Spleen (tissue), 7 donors: ENCODE measurements around the gene KCNG2.

Experiments
- POLR2A ChIP-seq, 3 donors: fragments of 450-650 bp; IDR thresholded peaks; one replicate each; pipeline ENCODE4 v1.5.1; 2017; ENCODE audit warnings: antibody characterized with exemption in 3 of 3, mild to moderate bottlenecking in 1 of 3
- POLR2AphosphoS5 ChIP-seq, 3 donors: sonication (generic); formaldehyde crosslinking; IDR thresholded peaks; one replicate each; pipeline ENCODE4 v1.5.1; 2017; ENCODE audit warnings: antibody characterized with exemption in 3 of 3
- TF ChIP-seq, protein P1 (sequence below), 11 experiments: fragments of 200-600 bp in 7 of 11; fragments of 450-650 bp in 4 of 11; sonication (generic) in 4 of 11; IDR thresholded peaks in 8 of 11; conservative IDR thresholded peaks in 3 of 11; 1 replicate in 7 of 11; 2 replicates in 4 of 11; pipeline versions ENCODE4 v1.4.0 to v1.8.0; 2016 to 2021; ENCODE audit warnings: antibody characterized with exemption in 11 of 11, inconsistent platforms in 4 of 11, mild to moderate bottlenecking in 1 of 11
- donor health status: DM: no; HTN: no; CAD: no; lungs with moderate emphysema.
- donor health status: DM: no; HTN: no; CAD: no.
- donor health status: DM: no; HTN: no; CAD: no.

GRCh38 chr18:79868811-79869541 lies 71.2 kb downstream of the KCNG2 start:
- TF ChIP-seq POLR2A (IDR thresholded peaks at IDR 0.05) (no peak), POLR2AphosphoS5 (IDR thresholded peaks at IDR 0.05) (no peak)
- TF ChIP-seq, protein P1, sequence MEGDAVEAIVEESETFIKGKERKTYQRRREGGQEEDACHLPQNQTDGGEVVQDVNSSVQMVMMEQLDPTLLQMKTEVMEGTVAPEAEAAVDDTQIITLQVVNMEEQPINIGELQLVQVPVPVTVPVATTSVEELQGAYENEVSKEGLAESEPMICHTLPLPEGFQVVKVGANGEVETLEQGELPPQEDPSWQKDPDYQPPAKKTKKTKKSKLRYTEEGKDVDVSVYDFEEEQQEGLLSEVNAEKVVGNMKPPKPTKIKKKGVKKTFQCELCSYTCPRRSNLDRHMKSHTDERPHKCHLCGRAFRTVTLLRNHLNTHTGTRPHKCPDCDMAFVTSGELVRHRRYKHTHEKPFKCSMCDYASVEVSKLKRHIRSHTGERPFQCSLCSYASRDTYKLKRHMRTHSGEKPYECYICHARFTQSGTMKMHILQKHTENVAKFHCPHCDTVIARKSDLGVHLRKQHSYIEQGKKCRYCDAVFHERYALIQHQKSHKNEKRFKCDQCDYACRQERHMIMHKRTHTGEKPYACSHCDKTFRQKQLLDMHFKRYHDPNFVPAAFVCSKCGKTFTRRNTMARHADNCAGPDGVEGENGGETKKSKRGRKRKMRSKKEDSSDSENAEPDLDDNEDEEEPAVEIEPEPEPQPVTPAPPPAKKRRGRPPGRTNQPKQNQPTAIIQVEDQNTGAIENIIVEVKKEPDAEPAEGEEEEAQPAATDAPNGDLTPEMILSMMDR (IDR thresholded peaks at IDR 0.05 in 8 of 11, conservative IDR thresholded peaks at IDR 0.05 in 3 of 11): no peak
